ENCODE results near the gene NEK11. TPM values are rescaled to one million over a fixed set of nuclear protein-coding genes. Genes with fewer than 3 reads are reported as not detected.

Gene NEK11
- total and polyA plus RNA-seq, 9 of the 15 experiments (the other 6 are each of a cell fraction or from before 2014, with no cell fraction given) = 0.28 to 1.5 (median 0.87) TPM

- H3K79me2 ChIP-seq (ENCODE audit: control insufficient read depth, insufficient read depth, low read length) = peaks cover 2% of the 10 kb centered on the region
- no peaks in the 10 kb centered on the region for H3K9me1 ChIP-seq (ENCODE audit: control insufficient read depth, insufficient read depth, low read length)
- TF ChIP-seq FOXJ3 (CRISPR knock-in tag; IDR thresholded peaks at IDR 0.05) = no peak
- no peak for TF ChIP-seq EGR1 (conservative IDR thresholded peaks at IDR 0.05)
- TF ChIP-seq, protein P1, sequence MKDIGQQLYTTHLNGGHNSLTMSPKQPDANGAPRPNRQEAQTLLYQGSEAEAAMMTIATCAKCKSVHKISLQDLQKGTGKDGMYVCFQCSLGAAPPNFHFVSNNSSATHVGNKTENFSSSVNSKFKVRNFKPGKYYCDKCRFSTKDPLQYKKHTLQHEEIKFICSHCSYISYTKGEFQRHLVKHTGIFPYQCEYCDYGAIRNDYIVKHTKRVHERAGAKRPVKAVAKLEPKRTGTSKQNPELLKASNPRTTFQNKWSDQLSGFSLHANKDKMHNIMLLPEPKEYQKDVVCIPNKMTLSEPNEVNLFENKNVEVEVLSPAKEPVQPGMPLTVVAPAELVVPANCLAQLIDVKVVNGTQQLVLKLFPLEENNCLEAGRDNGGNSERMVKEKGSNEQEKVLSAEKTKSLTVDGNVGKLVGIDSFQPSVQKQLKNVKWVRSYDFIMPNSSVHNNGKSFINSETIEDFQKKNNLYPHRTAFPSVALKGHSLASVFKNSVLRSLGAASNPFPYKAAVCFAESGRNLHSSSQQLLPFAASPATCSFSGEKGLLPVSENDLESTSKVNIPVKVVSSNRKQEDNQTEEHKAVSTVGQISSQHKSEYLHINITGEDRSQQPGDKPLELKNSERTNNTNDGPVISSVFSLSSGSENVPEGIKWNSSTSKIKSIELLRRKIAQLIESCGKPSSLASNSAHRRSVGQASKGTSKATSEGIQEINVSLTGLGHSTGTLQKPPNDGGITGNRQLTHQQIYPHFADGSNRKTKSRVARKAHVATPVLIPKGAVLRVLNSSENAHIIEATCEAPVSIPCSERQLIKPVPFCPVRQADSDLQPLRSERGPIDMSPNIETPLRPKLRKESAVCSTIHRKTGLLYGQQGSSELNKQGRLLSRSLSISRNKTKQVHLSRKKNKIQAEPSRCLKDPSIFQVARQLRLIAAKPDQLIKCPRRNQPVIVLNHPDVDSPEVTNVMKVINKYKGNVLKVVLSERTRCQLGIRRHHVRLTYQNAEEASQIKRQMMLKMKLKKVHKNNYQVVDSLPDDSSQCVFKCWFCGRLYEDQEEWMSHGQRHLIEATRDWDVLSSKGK (CRISPR knock-in tag; IDR thresholded peaks at IDR 0.05) = no peak
- TF ChIP-seq ZC3H11A (IDR thresholded peaks at IDR 0.05; ENCODE audit: low read depth, low read length) = no peak
- no peak for TF ChIP-seq STAG1 (CRISPR knock-in tag; IDR thresholded peaks at IDR 0.05; ENCODE audit: borderline replicate concordance)
- no peak for TF ChIP-seq ZBTB1 (CRISPR knock-in tag; IDR thresholded peaks at IDR 0.05; ENCODE audit: borderline replicate concordance, low read depth)
- no peak for TF ChIP-seq CBX8 (IDR thresholded peaks at IDR 0.05; ENCODE audit: borderline replicate concordance, extremely low read depth, low read depth, low read length, poor library complexity, severe bottlenecking)
- no peak for TF ChIP-seq PCBP2 (IDR thresholded peaks at IDR 0.05; ENCODE audit: low read depth, low read length, poor library complexity, severe bottlenecking)
- TF ChIP-seq THAP12 (CRISPR knock-in tag; IDR thresholded peaks at IDR 0.05) = no peak
- no peaks in the 10 kb centered on the region for H4K20me1 ChIP-seq (replicated peaks; ENCODE audit: control insufficient read depth, insufficient read depth, low read length)
- FAIRE-seq = no peak
- ChIA-PET POLR2A (no interaction called here), CTCF (ENCODE audit: low intra/inter-chr PET ratio) (no interaction called here)
- WGBS (ENCODE audit: insufficient coverage, low coverage, missing lambda C conversion rate) = 40% methylated on average over 1 of the region's 1 CpG
- H3K27me3 ChIP-seq (ENCODE audit: control insufficient read depth in 2 of 2, insufficient read depth in 2 of 2, low read length in 2 of 2) = no peaks in the 10 kb centered on the region
- in situ Hi-C loops (cut with MboI) = no loop called here
- peaks cover 0 to 8% of the 10 kb centered on the region in 2 experiments; a peak in 2 of 5 replicates for H3K4me1 ChIP-seq (replicated peaks in 1 of 2; ENCODE audit: control insufficient read depth in 2 of 2, insufficient read depth in 2 of 2, low read length in 2 of 2)
- H3K9me3 ChIP-seq (replicated peaks; ENCODE audit: control insufficient read depth, insufficient read depth, low read depth, low read length) = no peaks in the 10 kb centered on the region
- no peak overlapping the region for H3K4me3 ChIP-seq
- BruUV-seq (replicated peaks) = no TSS peak
- no peaks in the 10 kb centered on the region for H3K36me3 ChIP-seq (ENCODE audit: control insufficient read depth, insufficient read depth, low read length)
- no peak overlapping the region for H2AFZ ChIP-seq (ENCODE audit: low read depth, low read length)
- intact Hi-C loops (cut with micrococcal nuclease) = no loop called here
- H3K9ac ChIP-seq (ENCODE audit: insufficient read depth in 1 of 2, low read depth in 2 of 2, low read length in 2 of 2) = no peak overlapping the region
- H3K27ac ChIP-seq (ENCODE audit: extremely low read depth, low read depth, low read length) = no peak overlapping the region
- no peak overlapping the region for H3K4me2 ChIP-seq (ENCODE audit: insufficient read depth, low read length)
- no peak for ATAC-seq
- DNase-seq (ENCODE audit: extremely low read depth in 1 of 4, low spot score in 3 of 4) = no peak
Measured at GRCh38 chr3:131357275-131357674, 330.6 kb downstream of the NEK11 start.
